ENCODE measurements around the gene PXYLP1.
A peak's percentile ranks its signal among the peaks of the same experiment; 100 is the strongest.

Gene PXYLP1

GRCh38 chr3:141330718-141331376, 99.2 kb downstream of the PXYLP1 start:
- Histone ChIP-seq H3K4me1 (ENCODE audit: control insufficient read depth, insufficient read depth, low read length) (peaks cover 16% of the 10 kb centered on the region), H3K4me3 (ENCODE audit: low read depth, low read length) (no peak overlapping the region), H3K36me3 (ENCODE audit: control insufficient read depth, insufficient read depth, low read length) (no peaks in the 10 kb centered on the region), H3K9me3 (ENCODE audit: control insufficient read depth, insufficient read depth, low read length) (no peaks in the 10 kb centered on the region), H3K27ac (ENCODE audit: low read depth, low read length) (no peak overlapping the region), H3K9ac (ENCODE audit: low read depth, low read length) (no peak overlapping the region), H3K27me3 (ENCODE audit: control insufficient read depth, insufficient read depth, low read length) (no peaks in the 10 kb centered on the region)

- Histone ChIP-seq H3K27ac (ENCODE audit: low read depth, low read length) (no peak overlapping the region), H3K27me3 (ENCODE audit: control insufficient read depth, insufficient read depth, low read length) (no peaks in the 10 kb centered on the region), H3K9me3 (ENCODE audit: control insufficient read depth, insufficient read depth, low read length) (no peaks in the 10 kb centered on the region), H3K4me3 (ENCODE audit: low read depth, low read length) (no peak overlapping the region), H3K9ac (ENCODE audit: low read depth, low read length) (no peak overlapping the region), H3K4me1 (ENCODE audit: control insufficient read depth, insufficient read depth, low read length) (peaks cover 10% of the 10 kb centered on the region), H3K36me3 (ENCODE audit: control insufficient read depth, insufficient read depth, low read length) (no peaks in the 10 kb centered on the region)
Measured at GRCh38 chr3:141331377-141332318, 100.0 kb downstream of the PXYLP1 start.

GRCh38 chr3:141332416-141332815, 100.8 kb downstream of the PXYLP1 start:
- Histone ChIP-seq H3K36me3 (ENCODE audit: control insufficient read depth, insufficient read depth, low read length) (no peaks in the 10 kb centered on the region), H3K9me3 (ENCODE audit: control insufficient read depth, insufficient read depth, low read length) (no peaks in the 10 kb centered on the region), H3K9ac (ENCODE audit: low read depth, low read length) (no peak overlapping the region), H3K27me3 (ENCODE audit: control insufficient read depth, insufficient read depth, low read length) (no peaks in the 10 kb centered on the region), H3K4me1 (ENCODE audit: control insufficient read depth, insufficient read depth, low read length) (peaks cover 7% of the 10 kb centered on the region; the same call in 1 of the 2 replicates), H3K4me3 (ENCODE audit: low read depth, low read length) (no peak overlapping the region), H3K27ac (ENCODE audit: low read depth, low read length) (no peak overlapping the region)

GRCh38 chr3:141333836-141334626, 102.4 kb downstream of the PXYLP1 start:
- H3K9ac ChIP-seq (ENCODE audit: low read depth, low read length) = no peak overlapping the region
- no peak overlapping the region for H3K4me3 ChIP-seq (ENCODE audit: low read depth, low read length)
- peaks cover 7% of the 10 kb centered on the region; the same call in 1 of the 2 replicates for H3K4me1 ChIP-seq (ENCODE audit: control insufficient read depth, insufficient read depth, low read length)
- H3K27ac ChIP-seq (ENCODE audit: low read depth, low read length) = no peak overlapping the region
- H3K27me3 ChIP-seq (ENCODE audit: control insufficient read depth, insufficient read depth, low read length) = no peaks in the 10 kb centered on the region
- no peaks in the 10 kb centered on the region for H3K9me3 ChIP-seq (ENCODE audit: control insufficient read depth, insufficient read depth, low read length)
- no peaks in the 10 kb centered on the region for H3K36me3 ChIP-seq (ENCODE audit: control insufficient read depth, insufficient read depth, low read length)

- H3K9me3 ChIP-seq (ENCODE audit: control insufficient read depth, insufficient read depth, low read length) = no peaks in the 10 kb centered on the region
- peaks cover 7% of the 10 kb centered on the region; the same call in 1 of the 2 replicates for H3K4me1 ChIP-seq (ENCODE audit: control insufficient read depth, insufficient read depth, low read length)
- H3K27me3 ChIP-seq (ENCODE audit: control insufficient read depth, insufficient read depth, low read length) = no peaks in the 10 kb centered on the region
Measured at GRCh38 chr3:141334627-141335250, 103.1 kb downstream of the PXYLP1 start.

GRCh38 chr3:141335531-141336061, 104.0 kb downstream of the PXYLP1 start:
- Histone ChIP-seq H3K36me3 (ENCODE audit: control insufficient read depth, insufficient read depth, low read length) (no peaks in the 10 kb centered on the region), H3K27me3 (ENCODE audit: control insufficient read depth, insufficient read depth, low read length) (no peaks in the 10 kb centered on the region), H3K4me1 (ENCODE audit: control insufficient read depth, insufficient read depth, low read length) (peaks cover 7% of the 10 kb centered on the region; the same call in 1 of the 2 replicates), H3K9me3 (ENCODE audit: control insufficient read depth, insufficient read depth, low read length) (no peaks in the 10 kb centered on the region), H3K27ac (ENCODE audit: low read depth, low read length) (peak overlapping the region; percentile 19), H3K4me3 (ENCODE audit: low read depth, low read length) (no peak overlapping the region), H3K9ac (ENCODE audit: low read depth, low read length) (no peak overlapping the region)

More at GRCh38 chr3:141334627-141335250, 103.1 kb downstream of the PXYLP1 start:
- Histone ChIP-seq H3K36me3 (ENCODE audit: control insufficient read depth, insufficient read depth, low read length) (no peaks in the 10 kb centered on the region), H3K4me3 (ENCODE audit: low read depth, low read length) (no peak overlapping the region), H3K9ac (ENCODE audit: low read depth, low read length) (no peak overlapping the region), H3K27ac (ENCODE audit: low read depth, low read length) (peak overlapping the region; percentile 19)

- H3K9ac ChIP-seq (ENCODE audit: low read depth, low read length) = no peak overlapping the region
- H3K9me3 ChIP-seq (ENCODE audit: control insufficient read depth, insufficient read depth, low read length) = no peaks in the 10 kb centered on the region
- H3K27me3 ChIP-seq (ENCODE audit: control insufficient read depth, insufficient read depth, low read length) = no peaks in the 10 kb centered on the region
- no peaks in the 10 kb centered on the region for H3K36me3 ChIP-seq (ENCODE audit: control insufficient read depth, insufficient read depth, low read length)
- no peak overlapping the region for H3K27ac ChIP-seq (ENCODE audit: low read depth, low read length)
- H3K4me3 ChIP-seq (ENCODE audit: low read depth, low read length) = no peak overlapping the region
- peaks cover 7% of the 10 kb centered on the region; the same call in 1 of the 2 replicates for H3K4me1 ChIP-seq (ENCODE audit: control insufficient read depth, insufficient read depth, low read length)
Measured at GRCh38 chr3:141336672-141337522, 105.3 kb downstream of the PXYLP1 start.

GRCh38 chr3:141337523-141337854, 105.9 kb downstream of the PXYLP1 start:
- Histone ChIP-seq H3K36me3 (ENCODE audit: control insufficient read depth, insufficient read depth, low read length) (no peaks in the 10 kb centered on the region), H3K27me3 (ENCODE audit: control insufficient read depth, insufficient read depth, low read length) (no peaks in the 10 kb centered on the region), H3K9ac (ENCODE audit: low read depth, low read length) (no peak overlapping the region), H3K9me3 (ENCODE audit: control insufficient read depth, insufficient read depth, low read length) (no peaks in the 10 kb centered on the region), H3K4me3 (ENCODE audit: low read depth, low read length) (no peak overlapping the region), H3K27ac (ENCODE audit: low read depth, low read length) (no peak overlapping the region), H3K4me1 (ENCODE audit: control insufficient read depth, insufficient read depth, low read length) (peaks cover 7% of the 10 kb centered on the region; the same call in 1 of the 2 replicates)

- Histone ChIP-seq H3K27ac (ENCODE audit: low read depth, low read length) (no peak overlapping the region), H3K9me3 (ENCODE audit: control insufficient read depth, insufficient read depth, low read length) (no peaks in the 10 kb centered on the region), H3K36me3 (ENCODE audit: control insufficient read depth, insufficient read depth, low read length) (no peaks in the 10 kb centered on the region), H3K27me3 (ENCODE audit: control insufficient read depth, insufficient read depth, low read length) (no peaks in the 10 kb centered on the region), H3K4me3 (ENCODE audit: low read depth, low read length) (no peak overlapping the region), H3K9ac (ENCODE audit: low read depth, low read length) (no peak overlapping the region), H3K4me1 (ENCODE audit: control insufficient read depth, insufficient read depth, low read length) (peaks cover 7% of the 10 kb centered on the region; the same call in 1 of the 2 replicates)
Measured at GRCh38 chr3:141337991-141338390, 106.4 kb downstream of the PXYLP1 start.
